Measurements from ENCODE around the gene LRIG3.
"Not testable (repeated sequence)": the region's sequence is repeated elsewhere in the genome, so short reads cannot be mapped to it uniquely, and the experiment has no call there.

The LRIG3 gene

GRCh38 chr12:58920102-58920960 is at the start of gene LRIG3:
LRIG3 (minus strand) TSS chr12:58920504; CDS start chr12:58920235, 269 bp downstream.
- DNase-seq: peak; percentile 32

- DNase-seq: no peak
Observed at GRCh38 chr12:58969237-58969636, 48.9 kb upstream of the LRIG3 start.

- no peak for DNase-seq
Observed at GRCh38 chr12:58967561-58967960, 47.3 kb upstream of the LRIG3 start.

GRCh38 chr12:58966939-58967338 is 46.6 kb upstream of the LRIG3 start:
- no peak for DNase-seq

- DNase-seq: no peak
Observed at GRCh38 chr12:58965568-58965967, 45.3 kb upstream of the LRIG3 start.

GRCh38 chr12:58963844-58964243 is 43.5 kb upstream of the LRIG3 start:
- DNase-seq: no peak

- DNase-seq: no peak
Observed at GRCh38 chr12:58961906-58962305, 41.6 kb upstream of the LRIG3 start.

GRCh38 chr12:58961166-58961565 is 40.9 kb upstream of the LRIG3 start:
- DNase-seq: no peak

- no peak for DNase-seq
Observed at GRCh38 chr12:58959639-58960300, 39.5 kb upstream of the LRIG3 start.

- DNase-seq: no peak
Observed at GRCh38 chr12:58957298-58957697, 37.0 kb upstream of the LRIG3 start.

- DNase-seq: no peak
Observed at GRCh38 chr12:58955849-58956248, 35.5 kb upstream of the LRIG3 start.

- no peak for DNase-seq
Observed at GRCh38 chr12:58954002-58954401, 33.7 kb upstream of the LRIG3 start.

- DNase-seq: no peak
Observed at GRCh38 chr12:58950739-58951100, 30.4 kb upstream of the LRIG3 start.

GRCh38 chr12:58949954-58950738 is 29.8 kb upstream of the LRIG3 start:
- not testable (repeated sequence) for DNase-seq

- no peak for DNase-seq
Observed at GRCh38 chr12:58943079-58943478, 22.8 kb upstream of the LRIG3 start.

- no peak for DNase-seq
Observed at GRCh38 chr12:58942345-58942744, 22.0 kb upstream of the LRIG3 start.

GRCh38 chr12:58939399-58940100 is 19.2 kb upstream of the LRIG3 start:
- no peak for DNase-seq

GRCh38 chr12:58938440-58938839 is 18.1 kb upstream of the LRIG3 start:
- DNase-seq: no peak

- DNase-seq: no peak
Observed at GRCh38 chr12:58934528-58934927, 14.2 kb upstream of the LRIG3 start.

GRCh38 chr12:58932806-58933681 is 12.7 kb upstream of the LRIG3 start:
- no peak for DNase-seq

- no peak for DNase-seq
Observed at GRCh38 chr12:58931518-58931917, 11.2 kb upstream of the LRIG3 start.

GRCh38 chr12:58930770-58931324 is 10.5 kb upstream of the LRIG3 start:
- DNase-seq: no peak
